H4 (cell line): ENCODE measurements around the gene TDRD10. TPM values are rescaled to one million over a fixed set of nuclear protein-coding genes. Genes with fewer than 3 reads are reported as not detected.

Experiments used
- DNase-seq: peaks from one replicate; pipeline ENCODE4 v3.0.0-alpha.2; 2015; ENCODE audit warnings: low spot score
- total RNA-seq: library from RNA; depleted of rRNA; stranded (reverse); fragments of >200 nt; shearing (Covaris generic); gene quantifications from 2 replicates; pipeline ENCODE4 v1.2.3, GENCODE V29; 2014; rRNA removed

The TDRD10 gene
- total RNA-seq, 1 experiment from 2014 or later = not detected

GRCh38 chr1:154577346-154578057 lies 75.5 kb downstream of the TDRD10 start:
- no peak for DNase-seq

GRCh38 chr1:154578058-154578418 lies 76.0 kb downstream of the TDRD10 start:
- no peak for DNase-seq

GRCh38 chr1:154579374-154579773 lies 77.4 kb downstream of the TDRD10 start:
- DNase-seq = no peak

- DNase-seq = no peak
These were observed 79.7 kb downstream of the TDRD10 start for GRCh38 chr1:154581766-154582165.

GRCh38 chr1:154582885-154583284 lies 80.9 kb downstream of the TDRD10 start:
- DNase-seq = no peak

GRCh38 chr1:154583773-154584172 lies 81.8 kb downstream of the TDRD10 start:
- no peak for DNase-seq

GRCh38 chr1:154584267-154584994 lies 82.4 kb downstream of the TDRD10 start:
- DNase-seq = no peak

- DNase-seq = no peak
These were observed 84.2 kb downstream of the TDRD10 start for GRCh38 chr1:154586231-154586630.

- no peak for DNase-seq
These were observed 84.6 kb downstream of the TDRD10 start for GRCh38 chr1:154586641-154587040.

- DNase-seq = no peak
These were observed 87.8 kb downstream of the TDRD10 start for GRCh38 chr1:154589780-154590179.

GRCh38 chr1:154590756-154591155 lies 88.7 kb downstream of the TDRD10 start:
- no peak for DNase-seq

- DNase-seq = no peak
These were observed 89.2 kb downstream of the TDRD10 start for GRCh38 chr1:154591206-154591605.

- DNase-seq = no peak
These were observed 91.4 kb downstream of the TDRD10 start for GRCh38 chr1:154593390-154593789.

GRCh38 chr1:154594811-154595210 lies 92.8 kb downstream of the TDRD10 start:
- DNase-seq = no peak

GRCh38 chr1:154595621-154596020 lies 93.6 kb downstream of the TDRD10 start:
- DNase-seq = no peak

Other genes with a start within 250 kb of the TDRD10 start
- 188 and 214 TPM in 2 replicates for gene HAX1, start 229.6 kb upstream of the TDRD10 start, total RNA-seq
- gene AQP10, start 181.1 kb upstream of the TDRD10 start, total RNA-seq = not detected in 2 replicates
- gene ATP8B2, start 176.7 kb upstream of the TDRD10 start, total RNA-seq = 51.1 and 61.9 TPM in 2 replicates
- 6.6 and 7.3 TPM in 2 replicates for gene IL6R, start 96.9 kb upstream of the TDRD10 start, total RNA-seq
- not detected in 2 replicates for gene SHE, start 193 bp downstream of the TDRD10 start, total RNA-seq
- gene UBE2Q1, start 56.4 kb downstream of the TDRD10 start, total RNA-seq = 34.9 and 35.7 TPM in 2 replicates
- gene CHRNB2, start 65.6 kb downstream of the TDRD10 start, total RNA-seq = not detected in 2 replicates
- 110 and 120 TPM in 2 replicates for gene ADAR, start 106.0 kb downstream of the TDRD10 start, total RNA-seq